HG02678 (cell line): ENCODE measurements around the gene HTATSF1.

Experiments
- ATAC-seq: cut with Tn5 transposase; IDR thresholded peaks from one replicate; pipeline ENCODE4 v1.9.1; 2021; ENCODE audit warnings: mild to moderate bottlenecking, moderate library complexity; ENCODE audit not compliant: unreplicated experiment

Gene HTATSF1, protein sequence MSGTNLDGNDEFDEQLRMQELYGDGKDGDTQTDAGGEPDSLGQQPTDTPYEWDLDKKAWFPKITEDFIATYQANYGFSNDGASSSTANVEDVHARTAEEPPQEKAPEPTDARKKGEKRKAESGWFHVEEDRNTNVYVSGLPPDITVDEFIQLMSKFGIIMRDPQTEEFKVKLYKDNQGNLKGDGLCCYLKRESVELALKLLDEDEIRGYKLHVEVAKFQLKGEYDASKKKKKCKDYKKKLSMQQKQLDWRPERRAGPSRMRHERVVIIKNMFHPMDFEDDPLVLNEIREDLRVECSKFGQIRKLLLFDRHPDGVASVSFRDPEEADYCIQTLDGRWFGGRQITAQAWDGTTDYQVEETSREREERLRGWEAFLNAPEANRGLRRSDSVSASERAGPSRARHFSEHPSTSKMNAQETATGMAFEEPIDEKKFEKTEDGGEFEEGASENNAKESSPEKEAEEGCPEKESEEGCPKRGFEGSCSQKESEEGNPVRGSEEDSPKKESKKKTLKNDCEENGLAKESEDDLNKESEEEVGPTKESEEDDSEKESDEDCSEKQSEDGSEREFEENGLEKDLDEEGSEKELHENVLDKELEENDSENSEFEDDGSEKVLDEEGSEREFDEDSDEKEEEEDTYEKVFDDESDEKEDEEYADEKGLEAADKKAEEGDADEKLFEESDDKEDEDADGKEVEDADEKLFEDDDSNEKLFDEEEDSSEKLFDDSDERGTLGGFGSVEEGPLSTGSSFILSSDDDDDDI

DNA sequence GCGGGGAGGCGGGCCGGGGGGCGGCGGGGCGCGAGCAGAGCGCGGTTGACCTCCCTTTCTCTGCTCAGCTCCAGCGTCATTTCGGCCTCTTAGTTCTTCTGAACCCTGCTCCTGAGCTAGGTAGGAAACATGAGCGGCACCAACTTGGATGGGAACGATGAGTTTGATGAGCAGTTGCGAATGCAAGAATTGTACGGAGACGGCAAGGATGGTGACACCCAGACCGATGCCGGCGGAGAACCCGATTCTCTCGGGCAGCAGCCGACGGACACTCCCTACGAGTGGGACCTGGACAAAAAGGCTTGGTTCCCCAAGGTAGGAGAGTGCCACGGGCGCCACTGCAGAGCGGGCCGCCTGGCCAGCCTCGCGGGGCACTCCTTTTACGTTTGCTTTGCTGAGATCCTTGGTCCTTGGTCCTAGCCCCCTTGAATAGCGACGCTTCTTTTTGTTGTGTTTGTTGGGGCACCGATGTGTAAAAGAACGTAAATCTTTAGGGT is at the start of gene HTATSF1:
HTATSF1 (plus strand) TSS at position 37 of the 497 bp plus-strand sequence; CDS start at position 130, 93 bp downstream.
- no peak for ATAC-seq

DNA sequence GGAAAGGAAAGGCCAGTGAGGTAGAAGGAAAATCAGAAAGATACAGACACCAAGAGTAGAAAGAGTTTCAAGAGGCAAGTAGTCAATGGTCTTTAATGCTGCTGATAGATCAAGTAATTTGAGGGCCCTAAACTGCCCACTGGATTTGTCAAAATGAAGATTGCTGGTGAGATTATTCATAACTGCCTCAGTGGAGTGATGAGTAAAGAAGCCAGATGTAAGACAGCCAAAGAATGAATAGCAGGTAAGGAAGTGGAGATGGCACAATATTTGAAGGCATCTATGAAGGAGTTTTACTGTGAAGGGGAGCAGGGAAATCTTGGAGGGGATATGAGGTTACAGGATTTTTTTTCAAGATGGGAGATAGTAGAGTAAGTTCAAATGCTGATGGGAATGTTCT is 49.4 kb upstream of the HTATSF1 start:
- no peak for ATAC-seq

DNA sequence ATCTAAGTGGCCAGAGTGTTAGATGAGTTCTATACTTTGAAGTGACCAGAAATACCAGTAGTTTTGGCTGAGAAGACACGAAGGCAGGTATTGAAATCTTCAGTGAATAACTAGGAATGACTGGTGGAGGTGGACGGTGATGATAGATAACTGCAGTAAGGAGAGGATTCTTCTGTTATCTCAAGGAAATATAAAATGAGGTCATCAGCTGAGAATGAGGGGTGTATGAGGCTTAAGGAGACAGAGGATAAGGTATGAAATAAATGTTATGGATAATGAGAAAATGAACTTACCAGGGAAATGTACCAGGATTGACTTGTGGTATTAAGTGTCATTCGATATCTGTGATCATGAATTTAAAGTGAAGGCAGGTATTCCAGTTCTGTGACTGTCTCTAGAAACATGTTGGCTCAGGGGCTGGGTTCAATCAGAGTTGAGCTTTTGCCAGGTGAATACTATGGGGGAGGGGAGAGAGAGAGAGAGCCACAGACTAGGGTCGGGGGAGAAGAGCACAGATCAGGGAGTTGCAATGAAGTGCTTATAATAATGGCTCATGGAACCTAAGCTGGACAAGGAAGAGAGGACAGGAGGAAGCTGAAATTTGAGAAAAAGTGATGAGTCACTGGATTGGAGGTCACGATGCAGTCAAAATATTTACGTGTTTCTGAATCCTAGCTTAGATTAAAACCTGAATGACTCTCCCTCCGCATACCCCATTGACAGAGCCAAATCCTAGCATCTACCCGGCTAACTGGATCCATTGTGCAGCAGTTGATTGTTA is 47.2 kb upstream of the HTATSF1 start:
- ATAC-seq = no peak

DNA sequence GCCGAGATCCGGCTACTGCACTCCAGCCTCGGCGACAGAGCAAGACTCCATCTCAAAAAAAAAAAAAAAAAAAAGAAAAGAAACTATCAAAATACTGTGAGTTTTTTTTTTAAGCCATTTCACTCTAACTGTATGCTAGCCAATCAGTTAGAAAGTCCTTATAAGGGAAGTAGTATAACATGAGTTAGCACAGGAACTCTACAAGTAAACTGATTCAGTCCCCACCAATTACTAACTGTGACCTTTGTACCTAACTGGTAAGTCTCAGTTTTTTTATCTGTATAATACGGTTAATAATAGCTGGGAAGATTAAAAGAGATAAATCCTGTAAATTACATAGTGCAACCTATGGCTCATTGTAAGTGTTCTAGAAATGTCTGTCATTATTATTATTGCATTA is 44.8 kb upstream of the HTATSF1 start:
- no peak for ATAC-seq

DNA sequence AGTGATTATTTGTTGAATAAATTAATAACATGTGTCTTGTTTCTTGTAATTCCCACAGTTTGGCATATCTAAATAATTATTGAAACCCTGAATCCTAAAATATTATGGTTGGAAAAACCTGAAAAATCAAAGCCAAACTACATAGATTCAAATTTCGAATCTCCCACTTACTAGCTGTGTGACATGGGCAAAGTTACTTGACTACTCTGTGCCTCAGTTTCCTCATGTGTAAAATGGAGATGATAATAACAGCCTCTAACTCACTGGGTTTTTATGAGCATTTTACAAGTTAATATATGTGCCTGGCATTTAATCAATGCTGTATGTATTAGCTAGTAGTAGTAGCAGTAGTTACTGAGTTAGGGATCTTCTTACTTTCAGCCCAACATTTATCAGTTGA is 44.3 kb upstream of the HTATSF1 start:
- ATAC-seq = no peak

DNA sequence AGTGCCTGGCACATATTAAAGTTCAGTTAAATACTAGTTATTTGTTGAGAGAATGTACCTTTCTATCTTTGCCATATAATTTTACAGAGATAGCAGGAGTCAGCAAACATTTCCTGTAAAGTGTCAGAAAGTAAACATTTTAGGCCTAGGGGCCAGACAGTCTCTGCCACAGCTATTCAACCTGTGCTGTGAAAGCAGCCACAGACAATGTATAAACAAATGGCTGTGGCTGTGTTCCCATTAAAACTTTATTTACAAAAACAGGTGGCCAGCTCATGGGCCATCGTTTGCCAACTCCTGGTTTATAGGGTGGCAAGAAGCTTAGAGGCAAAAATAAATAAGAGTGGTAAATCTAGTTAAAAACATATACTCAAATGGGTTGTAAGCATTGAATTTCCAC is 43.6 kb upstream of the HTATSF1 start:
- ATAC-seq = no peak

DNA sequence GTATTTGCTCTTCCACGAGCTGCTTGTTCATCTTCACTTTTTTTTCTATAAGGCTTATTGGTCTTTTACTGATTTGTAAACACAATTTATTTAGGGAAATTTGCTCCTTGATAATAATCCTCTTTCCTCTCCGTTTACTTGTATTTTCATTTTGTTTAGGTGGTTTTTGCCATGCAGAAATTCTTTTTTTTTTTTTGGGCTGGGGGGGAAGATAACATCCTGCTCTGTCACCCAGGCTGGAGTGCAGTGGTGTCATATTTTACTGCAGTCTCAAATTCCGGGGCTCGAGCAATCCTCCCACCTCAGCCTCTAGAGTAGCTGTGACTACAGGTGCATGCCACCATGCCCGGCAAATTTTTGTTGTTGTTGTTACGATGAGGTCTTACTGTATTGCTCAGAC is 41.3 kb upstream of the HTATSF1 start:
- ATAC-seq = no peak

DNA sequence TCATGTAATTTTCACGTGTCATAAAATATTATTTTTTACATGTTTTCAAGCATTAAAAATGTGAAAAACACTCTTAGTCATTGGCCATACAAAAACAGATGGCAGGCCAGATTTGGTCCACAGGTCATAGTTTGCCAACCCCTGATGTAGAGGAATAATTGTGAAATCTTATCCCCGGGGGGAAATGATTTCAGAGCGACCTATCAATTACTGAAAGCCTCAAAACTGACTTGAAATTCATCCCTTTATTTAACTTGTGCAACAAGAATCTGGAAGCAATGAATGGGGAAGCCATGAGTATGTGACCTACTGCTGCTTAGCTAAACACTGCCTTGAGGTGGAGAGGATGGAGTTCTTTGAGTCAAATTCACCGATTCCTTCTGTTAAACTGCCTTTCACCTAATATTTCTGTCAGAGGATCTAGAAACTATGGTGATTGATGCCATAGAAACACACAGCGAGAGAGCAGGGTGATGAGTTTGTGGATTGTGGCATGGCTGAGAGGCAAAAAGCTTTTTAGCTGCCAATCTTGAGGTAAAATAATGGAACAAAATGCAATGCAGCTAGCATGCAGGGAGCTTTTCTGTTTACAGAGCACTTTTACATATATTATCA is 40.0 kb upstream of the HTATSF1 start:
- ATAC-seq = no peak

DNA sequence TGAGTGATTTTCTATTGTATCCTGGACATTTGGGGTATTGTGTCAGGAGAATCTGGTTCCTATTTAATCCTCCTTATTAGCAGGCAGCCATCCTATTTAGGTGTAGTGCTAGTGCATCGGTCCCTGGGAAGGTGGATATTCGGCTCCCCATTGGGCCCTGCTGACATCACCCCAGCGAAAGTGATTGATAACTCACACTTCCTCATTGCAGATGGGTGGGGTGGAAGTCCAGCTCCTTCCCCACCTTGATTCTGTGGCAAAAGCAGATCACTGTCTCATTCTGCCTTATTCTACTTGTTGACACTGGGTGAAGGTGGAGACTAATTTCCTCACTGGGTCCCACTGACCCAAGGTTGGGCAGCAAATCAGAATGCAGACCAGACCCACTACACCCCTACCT is 32.8 kb upstream of the HTATSF1 start:
- ATAC-seq = no peak

DNA sequence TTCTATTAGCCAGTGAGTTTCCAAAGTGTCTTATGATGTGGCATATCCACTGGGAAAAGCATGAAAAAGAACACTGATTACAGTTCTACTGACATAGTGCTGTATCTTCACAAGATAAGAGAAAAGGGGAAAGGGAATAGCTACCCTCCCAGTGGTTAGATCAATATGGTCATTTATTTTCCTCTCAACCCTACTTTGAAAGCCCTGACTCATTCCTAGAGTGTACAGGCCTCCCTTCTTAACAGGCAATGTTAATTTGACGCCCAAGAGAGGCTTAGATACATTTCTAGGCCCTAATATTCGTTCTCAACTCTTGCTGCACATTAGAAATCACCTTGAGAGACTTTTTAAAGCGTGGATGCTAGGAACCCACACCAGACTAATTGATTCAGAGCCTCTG is 30.1 kb upstream of the HTATSF1 start:
- no peak for ATAC-seq

DNA sequence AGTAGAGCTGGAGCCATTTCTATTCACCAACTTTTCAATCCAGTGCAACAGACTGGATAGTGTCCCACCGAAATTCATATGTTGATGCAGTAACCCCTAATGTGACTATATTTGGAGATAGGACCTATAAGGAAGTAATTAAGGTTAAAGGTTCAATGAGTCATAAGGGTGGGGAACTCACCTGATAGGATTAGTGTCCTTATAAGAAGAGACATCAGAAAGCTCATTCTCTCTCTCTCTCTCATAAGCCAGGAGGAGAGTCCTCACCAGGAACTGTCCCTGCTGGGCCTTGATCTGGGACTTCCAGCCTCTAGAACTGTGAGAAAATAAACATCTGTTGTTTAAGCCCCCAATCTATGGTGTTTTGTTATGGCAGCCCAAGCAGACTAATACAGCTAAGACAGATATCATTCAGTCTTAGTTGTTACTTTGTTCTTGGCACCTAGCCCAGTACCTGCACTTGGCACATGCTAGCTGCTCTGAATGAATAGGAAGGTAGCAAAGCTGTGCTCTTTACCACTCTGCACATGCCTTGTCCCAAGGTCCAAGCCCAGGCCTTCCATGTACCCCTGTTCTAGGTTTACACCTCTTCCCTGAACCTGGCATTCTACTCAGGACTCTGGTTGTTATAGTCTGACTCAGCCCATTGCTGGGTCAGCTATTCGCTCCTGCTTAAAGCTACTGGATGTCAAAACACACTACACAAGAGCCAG is 28.8 kb upstream of the HTATSF1 start:
- ATAC-seq = no peak

DNA sequence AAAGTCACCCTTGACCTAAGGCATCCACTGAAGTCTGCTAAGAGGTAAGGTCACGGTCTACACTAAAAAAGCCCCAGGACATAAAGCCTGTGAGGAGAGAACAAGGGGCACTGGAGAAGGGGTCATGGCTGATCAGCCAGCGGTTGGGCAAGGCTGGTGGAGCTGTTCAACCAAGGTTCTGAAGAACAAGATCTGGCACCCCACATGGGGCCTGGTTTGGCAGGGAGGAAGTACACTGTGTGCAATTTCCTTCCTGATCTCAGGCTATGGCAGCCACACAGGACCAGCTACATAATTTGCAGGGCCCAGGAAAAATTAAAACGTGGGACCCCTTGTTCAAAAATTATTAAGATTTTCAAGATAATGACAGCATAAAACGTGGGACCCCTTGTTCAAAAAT is 23.7 kb upstream of the HTATSF1 start:
- ATAC-seq = no peak

DNA sequence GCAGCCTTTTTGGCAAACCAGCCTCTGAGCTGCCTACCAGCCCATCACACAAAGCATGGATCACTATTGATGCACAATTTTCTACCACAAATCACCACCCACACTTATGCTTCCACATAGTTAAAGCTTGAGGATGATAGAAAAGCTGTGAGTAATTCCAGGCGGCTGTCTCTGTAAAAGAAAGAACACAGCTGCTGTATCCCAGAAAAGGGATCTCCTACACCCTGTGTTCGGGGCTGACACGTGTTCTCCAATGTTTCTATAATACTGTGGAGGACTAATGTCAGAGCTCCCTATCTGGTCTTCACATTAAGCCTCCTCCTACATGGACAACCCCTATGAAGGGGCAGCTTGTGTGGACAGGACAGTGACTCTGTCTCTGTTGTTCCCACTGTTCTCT is 22.2 kb upstream of the HTATSF1 start:
- ATAC-seq = no peak

DNA sequence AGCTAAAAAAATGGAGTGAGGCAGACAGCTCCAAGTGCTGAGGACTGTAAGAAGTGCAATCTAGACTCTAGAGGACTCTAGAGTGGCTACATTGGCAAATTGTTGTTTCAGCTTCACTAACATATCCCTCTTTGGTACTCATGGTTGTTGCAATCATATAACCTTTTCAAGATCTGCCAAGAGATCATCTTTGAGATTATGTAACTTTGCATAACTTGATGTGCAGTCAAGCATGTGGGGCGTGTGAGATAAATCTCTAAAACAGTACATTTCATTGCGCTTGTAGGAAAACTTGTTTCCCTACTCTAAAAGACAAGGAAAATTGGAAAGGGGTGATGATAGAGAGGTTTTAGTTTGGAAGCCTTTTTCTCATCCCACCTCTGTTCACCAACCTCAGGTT is 20.9 kb upstream of the HTATSF1 start:
- no peak for ATAC-seq

DNA sequence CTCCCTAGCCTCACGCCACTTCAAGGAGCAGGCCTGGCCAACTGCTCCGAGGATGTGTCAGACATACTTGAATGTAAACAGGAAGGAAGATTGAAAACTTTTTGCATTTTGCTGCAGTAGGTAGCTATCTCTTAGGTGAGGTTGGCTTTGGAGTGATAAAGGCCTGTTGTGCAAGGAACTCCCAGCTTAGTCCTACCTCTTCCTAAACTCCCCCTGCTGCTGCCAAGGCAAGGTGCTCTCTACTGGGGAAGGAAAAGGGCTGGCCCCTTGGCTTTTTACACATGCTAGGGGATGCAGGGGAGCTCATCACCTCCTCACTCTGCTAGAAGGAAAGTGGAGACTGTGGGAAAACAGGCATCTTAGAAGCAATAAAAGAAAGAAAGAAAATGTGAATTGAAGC is 20.4 kb upstream of the HTATSF1 start:
- no peak for ATAC-seq

DNA sequence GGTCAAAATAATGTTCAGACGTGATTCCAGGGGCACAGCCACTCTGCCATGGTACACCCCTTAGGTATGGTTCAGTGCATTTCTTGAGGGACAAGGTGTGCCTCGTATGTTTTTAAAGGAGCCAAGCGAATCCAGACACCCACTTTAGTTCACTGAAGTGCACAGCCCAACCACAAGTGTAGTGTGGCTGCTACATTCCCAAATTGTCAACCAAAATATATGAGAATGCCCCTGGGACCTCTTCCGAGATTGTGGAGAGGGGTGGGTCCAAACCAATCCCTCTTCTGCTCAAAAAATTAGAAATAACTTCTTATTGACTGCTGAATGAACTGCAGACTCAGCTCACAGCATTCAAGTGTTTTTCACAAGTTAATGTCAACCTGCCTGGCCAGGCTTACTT is 17.0 kb upstream of the HTATSF1 start:
- ATAC-seq = no peak

DNA sequence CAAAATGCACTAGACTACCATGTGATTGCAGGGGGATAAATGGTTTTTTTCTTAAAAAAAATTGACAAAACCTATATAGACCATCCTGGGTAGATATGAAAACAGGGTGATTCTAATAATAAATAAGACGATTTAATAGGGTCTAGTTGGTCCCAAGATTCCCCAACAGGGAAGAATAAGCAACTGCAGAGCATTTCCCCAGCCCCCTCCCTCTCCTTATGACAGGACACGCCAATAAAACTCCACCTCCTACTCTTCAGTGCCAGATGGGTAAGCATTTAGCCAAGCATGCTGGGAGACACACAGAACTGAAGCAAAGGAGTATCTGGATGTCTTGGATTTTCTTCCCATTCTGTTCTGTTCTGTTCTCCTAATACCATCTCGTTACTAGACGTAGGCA is 9.7 kb upstream of the HTATSF1 start, which contains the start of gene BRS3:
BRS3 (plus strand) TSS at position 301 of the 400 bp plus-strand sequence. CDS start 168 bp downstream, outside the sequence.
- ATAC-seq = no peak

DNA sequence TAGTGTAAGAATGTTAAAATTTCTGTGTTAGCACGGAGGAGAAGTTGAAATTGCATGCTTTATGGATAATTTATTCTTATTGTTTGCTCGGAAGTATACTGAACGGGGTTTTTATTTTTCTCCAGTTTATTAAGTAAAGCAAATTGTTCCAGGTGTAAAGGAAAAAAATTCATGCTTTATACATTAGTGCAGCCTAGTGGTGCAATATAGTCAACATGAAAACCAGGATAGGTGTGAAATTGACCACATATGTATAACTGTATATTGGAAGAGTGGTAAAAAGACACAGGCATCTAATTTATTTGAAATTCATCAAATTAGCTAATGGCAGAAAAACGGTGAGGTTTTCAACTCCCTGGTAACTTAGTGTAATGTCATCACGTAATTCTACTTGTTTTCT is 8.7 kb upstream of the HTATSF1 start:
- ATAC-seq = no peak

DNA sequence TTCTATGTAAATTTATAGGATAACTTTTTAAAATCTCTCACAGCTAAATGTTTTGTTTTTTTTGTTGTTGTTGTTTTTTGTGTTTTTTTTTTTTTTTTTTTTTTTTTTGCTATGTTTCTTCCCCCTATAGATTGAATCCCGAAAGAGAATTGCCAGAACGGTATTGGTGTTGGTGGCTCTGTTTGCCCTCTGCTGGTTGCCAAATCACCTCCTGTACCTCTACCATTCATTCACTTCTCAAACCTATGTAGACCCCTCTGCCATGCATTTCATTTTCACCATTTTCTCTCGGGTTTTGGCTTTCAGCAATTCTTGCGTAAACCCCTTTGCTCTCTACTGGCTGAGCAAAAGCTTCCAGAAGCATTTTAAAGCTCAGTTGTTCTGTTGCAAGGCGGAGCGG is 5.6 kb upstream of the HTATSF1 start:
- no peak for ATAC-seq

DNA sequence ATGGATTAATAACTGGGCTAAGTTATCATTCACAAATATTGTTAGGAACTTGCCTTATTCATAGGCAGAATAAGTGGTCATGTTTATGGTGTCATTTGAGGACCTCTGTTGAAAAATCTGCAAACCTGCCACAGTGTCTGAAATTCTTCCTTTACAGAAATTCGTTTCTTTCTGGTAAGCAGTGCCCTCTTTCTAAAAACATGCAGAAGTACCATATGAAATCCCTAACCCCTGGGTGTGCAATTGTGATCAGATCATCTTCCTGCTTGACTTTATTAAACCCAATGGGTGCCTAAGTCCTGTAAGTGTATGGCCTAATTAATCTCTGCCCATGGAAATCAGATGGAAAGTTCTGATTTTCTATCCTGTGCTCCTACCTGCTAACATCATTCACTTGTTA is 4.4 kb upstream of the HTATSF1 start:
- ATAC-seq = no peak
